HCT116 (cell line): ENCODE measurements around the gene IL26.

ENCODE experiments used
- EZH2 ChIP-seq: fragments of 200-600 bp; sonication (generic); IDR thresholded peaks from 2 replicates; pipeline ENCODE4 v1.6.1; 2017; ENCODE audit warnings: antibody characterized with exemption, mixed run types
- POLR2A ChIP-seq: IDR thresholded peaks from 2 replicates; pipeline ENCODE4 v1.7.0; 2011; ENCODE audit warnings: borderline replicate concordance; ENCODE audit not compliant: insufficient read depth, insufficient read length; ENCODE audit errors: extremely low read depth
- REST ChIP-seq: IDR thresholded peaks from 2 replicates; pipeline ENCODE4 v1.6.1; 2012; ENCODE audit warnings: low read depth

GRCh38 chr12:68175557-68176061 is 50.0 kb downstream of the IL26 start:
- TF ChIP-seq EZH2 (no peak), POLR2A (no peak), REST (no peak)
